HTERT RPE-1 (cell line): ENCODE measurements around the gene SASS6.

Source experiments
- in situ Hi-C: fragments of 300-500 bp; cut with MboI; formaldehyde crosslinking; loops from 4 replicates; pipeline ENCODE4 v1.14.3; 2020; ENCODE audit warnings: low sequenced_read_pairs

The SASS6 gene

DNA sequence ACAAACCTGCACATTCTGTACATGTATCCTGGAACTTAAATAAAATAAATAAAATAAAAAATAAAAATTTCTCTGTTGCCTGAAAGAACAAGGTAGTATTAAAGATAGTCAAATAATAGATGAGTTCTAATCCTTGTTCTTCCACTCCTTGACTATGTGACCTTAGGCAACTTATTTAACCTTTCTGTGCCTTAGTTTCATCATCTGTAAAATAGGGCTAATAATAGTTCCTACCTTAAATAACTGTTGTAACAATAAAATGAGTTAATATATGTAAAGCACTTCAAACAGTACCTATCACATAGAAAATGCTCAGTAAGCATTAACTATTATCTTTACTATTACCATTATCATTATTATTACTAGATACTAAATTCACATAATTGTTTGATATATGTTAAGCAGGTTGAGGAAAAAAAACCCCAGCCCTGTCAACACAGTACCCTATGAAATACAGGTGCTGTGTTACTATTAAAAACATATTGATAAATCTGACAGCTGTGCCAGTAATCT lies 23.1 kb downstream of the SASS6 start:
- in situ Hi-C loops = no loop called here

GRCh38 chr1:100107696-100108095 lies 25.0 kb downstream of the SASS6 start:
- in situ Hi-C loops = no loop called here

DNA sequence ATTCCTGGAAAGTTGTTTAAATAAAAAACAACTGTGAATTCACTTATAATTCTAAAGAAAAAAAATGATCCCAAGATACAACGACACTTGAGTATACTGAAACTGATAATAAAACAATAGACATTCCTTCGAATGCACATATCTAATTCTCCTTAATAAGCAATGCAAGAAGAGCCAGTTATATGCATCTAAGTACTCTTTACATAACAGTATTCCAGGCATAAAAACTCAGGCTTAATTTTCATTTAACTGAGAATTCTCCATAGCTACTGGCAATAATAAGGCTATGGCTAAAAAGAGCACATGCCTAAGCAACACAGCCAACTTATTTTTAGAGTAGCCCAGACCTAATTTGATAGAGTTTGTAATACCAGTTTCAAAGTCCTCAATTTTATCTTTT lies 31.2 kb downstream of the SASS6 start:
- in situ Hi-C loops = no loop called here

DNA sequence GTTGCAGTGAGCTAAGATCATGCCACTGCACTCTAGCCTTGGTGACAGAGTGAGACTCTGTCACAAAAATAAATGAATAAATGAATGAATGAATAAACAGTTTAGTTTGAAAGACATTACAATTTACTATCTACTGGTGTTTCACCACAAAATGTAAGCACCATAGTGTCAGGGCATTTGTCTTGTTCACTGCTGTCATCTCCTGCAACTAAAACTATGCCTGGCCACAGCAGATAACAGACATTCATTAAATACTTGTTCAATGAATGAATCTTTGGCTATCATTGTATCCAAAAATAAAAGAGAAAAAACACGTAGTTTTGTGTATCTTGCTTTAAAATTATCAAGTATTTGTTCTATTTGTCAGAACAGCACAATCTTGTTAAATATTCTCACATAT lies 32.5 kb downstream of the SASS6 start:
- in situ Hi-C loops = no loop called here

- in situ Hi-C loops = no loop called here
These were observed 42.3 kb downstream of the SASS6 start for GRCh38 chr1:100090471-100090870.

DNA sequence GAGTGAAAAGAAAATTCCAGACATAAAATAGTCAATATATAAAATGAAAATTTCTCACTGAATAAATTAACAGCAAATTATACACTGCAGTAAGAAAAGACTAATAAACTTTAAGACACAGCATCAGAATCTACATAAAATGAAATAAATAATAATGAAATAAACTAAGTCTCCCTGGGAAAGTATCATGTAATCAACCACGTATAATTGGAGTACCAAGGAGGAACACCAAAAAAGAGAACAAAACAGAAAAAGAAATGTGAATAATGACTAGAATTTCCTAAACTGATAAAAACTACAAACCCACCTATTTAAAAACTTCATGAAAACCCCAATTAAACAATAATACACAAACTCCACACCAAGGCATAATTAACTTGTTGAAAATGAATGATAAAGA lies 43.6 kb downstream of the SASS6 start:
- in situ Hi-C loops = no loop called here

DNA sequence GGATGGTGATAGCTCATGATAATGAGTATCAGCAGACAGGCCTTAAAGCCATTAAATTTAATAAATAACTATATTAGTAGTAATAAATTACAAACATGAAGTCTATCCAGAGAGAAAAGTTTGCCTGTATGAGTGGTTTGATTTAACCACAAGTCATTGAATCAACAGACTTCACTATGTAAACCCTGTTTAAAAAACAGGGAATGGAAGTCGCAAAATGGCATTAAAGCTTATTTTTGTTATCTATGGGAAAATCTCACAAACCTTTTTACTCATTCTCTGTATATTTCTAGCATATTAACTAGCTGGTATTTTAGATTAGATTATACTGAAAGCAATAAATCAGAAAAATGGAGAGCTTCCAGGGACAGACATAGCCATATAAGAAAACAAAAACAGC lies 45.3 kb downstream of the SASS6 start:
- in situ Hi-C loops = no loop called here

- in situ Hi-C loops = no loop called here
These were observed 52.4 kb downstream of the SASS6 start for GRCh38 chr1:100080331-100080730.

- in situ Hi-C loops = no loop called here
These were observed 55.2 kb downstream of the SASS6 start for GRCh38 chr1:100077531-100077930.

DNA sequence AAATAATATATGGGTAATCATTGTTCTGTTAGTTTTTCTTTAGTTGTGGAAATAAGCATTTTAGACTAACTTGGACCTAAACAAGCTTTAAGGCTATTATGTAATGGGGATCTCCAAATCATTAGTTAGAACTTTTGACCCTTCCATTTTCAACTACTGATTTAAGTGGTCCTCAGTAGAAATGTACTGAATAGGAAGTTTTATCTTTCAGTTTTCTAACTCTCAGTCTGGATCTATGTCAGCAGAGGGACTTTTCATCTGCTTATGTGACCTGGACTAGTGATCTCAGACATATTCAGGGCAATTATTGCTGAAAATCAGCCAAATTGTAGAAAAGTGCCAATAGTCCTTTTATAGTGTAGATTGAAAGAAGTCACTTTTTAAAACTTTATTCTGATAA lies 56.0 kb downstream of the SASS6 start:
- in situ Hi-C loops = no loop called here

DNA sequence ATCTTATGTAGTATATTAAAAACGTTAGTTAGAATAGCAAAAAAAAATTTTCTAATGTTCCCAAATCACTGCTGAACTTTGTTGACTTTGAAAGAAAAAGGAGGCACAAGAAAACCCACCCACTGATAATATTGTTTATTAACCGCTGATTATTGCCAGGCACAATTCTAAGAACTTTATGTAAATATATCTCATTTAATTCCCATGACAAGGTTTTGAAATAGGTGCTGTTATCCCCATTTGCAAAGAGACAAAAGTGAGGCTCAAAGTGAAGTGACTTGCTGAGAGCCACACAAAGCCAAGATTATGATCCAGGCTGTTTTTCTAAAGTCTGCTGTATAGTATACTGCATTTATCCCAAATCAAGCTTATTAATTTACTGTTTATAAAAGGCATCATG lies 56.4 kb downstream of the SASS6 start:
- in situ Hi-C loops = no loop called here

DNA sequence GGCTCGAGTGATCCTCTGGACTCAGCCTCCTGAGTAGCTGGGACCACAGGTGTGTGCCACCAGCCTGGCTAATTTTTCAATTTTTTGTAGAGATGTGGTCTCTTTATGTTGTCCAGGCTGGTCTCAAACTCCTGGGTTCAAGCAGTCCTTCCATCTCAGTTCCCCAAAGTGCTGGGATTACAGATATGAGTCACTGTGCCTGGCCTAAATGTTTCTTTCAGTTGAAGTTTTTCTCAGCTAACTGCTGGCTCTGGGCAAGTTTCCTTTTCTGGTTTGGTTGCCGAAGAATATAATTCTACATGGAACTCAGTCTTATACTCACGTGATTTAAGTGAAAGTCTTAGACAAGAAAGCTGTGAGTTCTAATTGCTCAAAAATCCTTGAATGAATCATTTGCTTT lies 57.0 kb downstream of the SASS6 start:
- in situ Hi-C loops = no loop called here

DNA sequence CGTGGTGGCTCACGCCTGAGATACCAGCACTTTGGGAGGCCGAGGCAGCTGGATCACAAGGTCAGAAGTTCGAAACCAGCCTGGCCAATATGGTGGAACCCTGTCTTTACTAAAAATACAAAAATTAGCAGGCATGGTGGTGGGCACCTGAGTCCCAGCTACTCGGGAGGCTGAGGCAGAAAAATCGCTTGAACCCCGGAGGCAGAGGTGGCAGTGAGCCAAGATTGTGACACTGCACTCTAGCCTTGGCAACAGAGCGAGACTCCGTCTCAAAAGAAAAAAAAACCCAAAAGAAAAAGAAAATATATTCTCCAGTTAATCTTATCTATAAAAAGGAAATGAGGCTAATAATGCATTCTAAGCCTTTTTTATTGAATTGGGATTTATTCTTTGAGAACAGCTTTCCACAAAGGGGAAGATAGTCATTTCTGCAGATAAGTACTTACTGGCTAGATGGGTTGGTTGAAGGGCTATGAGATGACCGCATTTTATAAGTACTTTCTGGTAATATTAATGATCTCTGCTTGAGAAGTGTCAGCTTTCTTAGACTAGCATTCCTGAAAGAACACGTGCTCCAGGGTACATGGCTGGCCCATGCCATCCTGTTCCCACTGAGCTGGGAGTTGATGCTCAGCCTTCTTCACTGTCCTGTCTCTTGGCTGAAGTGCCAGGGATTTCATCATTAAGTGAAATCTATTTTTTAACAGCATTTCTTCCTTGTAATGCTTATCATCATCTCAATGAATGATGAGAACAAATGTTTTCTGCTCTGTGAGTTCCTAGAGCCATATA lies 57.9 kb downstream of the SASS6 start:
- in situ Hi-C loops = no loop called here

DNA sequence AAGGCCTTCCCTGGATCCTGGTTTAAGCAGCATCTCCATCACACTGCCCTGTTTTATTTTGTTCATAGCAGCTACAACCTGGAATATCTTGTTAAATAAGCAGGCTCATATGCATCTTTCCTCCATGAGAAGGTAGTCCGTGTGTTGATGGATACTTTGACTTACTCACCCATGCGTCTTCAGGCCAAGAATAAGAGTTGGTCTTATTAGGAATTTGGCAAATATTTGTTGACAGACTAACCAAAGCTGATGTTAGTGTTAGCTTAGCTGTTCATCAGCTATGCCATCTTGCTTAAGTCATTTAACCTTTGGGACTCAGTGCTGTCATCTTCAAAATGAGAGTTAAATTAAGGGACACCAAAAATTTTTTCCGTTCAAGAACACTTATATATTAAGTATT lies 59.2 kb downstream of the SASS6 start:
- in situ Hi-C loops = no loop called here

GRCh38 chr1:100070201-100070939 lies 62.4 kb downstream of the SASS6 start:
- in situ Hi-C loops = no loop called here

- in situ Hi-C loops = no loop called here
These were observed 66.8 kb downstream of the SASS6 start for GRCh38 chr1:100065969-100066227.

DNA sequence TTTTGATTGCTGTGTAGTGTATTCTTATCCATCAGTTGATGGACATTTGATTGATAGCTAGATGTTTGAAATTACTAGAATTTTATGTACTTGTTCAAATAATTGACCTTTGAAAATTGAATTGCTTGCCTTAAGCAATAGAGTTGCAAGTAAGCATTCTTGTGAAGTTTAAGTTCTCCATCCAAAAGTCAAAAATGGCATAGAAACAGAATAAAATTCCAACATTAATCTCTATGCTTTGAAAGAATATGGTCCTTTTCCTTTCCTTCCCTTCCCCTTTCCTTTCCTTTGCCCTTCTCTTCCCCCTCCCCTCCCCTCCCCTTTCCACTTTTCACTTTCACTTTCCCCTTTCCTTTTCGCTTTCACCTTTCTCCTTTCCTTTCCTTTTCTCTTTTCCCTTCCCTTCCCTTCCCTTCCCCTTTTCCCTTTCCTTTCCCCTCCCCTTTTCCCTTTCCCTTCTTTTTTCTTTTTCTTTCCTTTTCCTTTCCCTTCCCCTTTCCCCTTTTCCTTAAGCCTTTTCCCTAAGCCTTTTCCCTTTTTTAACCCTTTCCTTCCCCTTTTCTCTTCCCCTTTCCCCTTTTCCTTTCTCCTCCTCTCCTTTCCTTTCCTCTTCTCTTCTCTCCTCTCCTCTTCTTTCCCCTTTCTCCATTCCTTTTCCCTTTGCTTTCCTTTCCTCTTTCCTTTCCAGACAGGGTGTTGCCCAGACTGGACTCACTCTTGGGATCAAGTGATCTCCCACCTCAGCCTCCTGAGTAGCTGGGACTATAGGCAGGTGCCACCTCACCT lies 67.4 kb downstream of the SASS6 start:
- in situ Hi-C loops = no loop called here

- in situ Hi-C loops = no loop called here
These were observed 71.0 kb downstream of the SASS6 start for GRCh38 chr1:100061681-100062080.

DNA sequence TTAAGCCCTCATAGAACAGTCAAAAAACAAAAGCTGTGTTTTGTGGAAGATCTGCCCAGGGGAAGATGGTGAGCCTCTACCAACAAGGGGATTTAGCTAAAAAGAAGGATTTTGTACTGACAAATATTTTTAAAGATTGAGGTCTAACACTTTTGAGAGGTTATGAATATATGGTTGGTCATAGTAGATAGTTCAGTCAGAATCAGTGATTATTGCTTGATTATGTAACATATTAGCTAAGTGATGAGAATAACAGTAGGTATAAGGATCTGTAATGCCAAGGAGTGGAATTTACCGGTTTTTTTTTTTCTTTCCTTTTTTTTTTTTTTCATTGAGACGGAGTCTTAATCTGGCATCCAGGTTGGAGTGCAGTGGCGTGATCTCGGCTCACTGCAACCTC lies 79.0 kb downstream of the SASS6 start:
- in situ Hi-C loops = no loop called here

- in situ Hi-C loops = no loop called here
These were observed 79.6 kb downstream of the SASS6 start for GRCh38 chr1:100053119-100053518.

DNA sequence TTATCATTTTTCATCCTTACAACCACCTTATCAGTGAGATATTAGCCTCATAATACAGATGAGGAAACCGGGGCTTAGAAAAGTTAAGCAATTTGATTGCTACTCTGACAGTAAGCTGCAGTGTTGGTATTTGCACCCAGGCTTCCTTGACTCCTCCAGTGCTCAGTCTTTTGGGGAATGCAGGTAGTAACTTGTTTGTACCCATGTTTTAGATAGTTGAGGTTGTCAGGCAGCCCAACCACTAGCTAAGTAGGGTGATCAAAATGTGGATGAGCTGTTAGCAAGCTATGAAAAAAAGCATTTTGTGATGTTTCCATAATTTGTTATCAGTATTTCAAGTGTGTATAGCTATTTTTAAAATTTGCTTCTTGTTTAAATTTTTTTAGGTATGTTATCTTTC lies 80.8 kb downstream of the SASS6 start:
- in situ Hi-C loops = no loop called here

GRCh38 chr1:100051401-100051800 lies 81.3 kb downstream of the SASS6 start:
- in situ Hi-C loops = no loop called here
